NCI-H1694 (cell line): ENCODE data around the gene OR4S2.

Experiments
- DNase-seq: peaks from one replicate; lab custom pipeline; 2025; lab: John Stamatoyannopoulos, UW

OR4S2 gene

GRCh38 chr11:55648027-55648426 lies at the start of gene OR4S2:
OR4S2 (plus strand) TSS chr11:55648327; CDS start chr11:55650904, 2,577 bp downstream.
- no peak for DNase-seq

- DNase-seq: no peak
Measured at GRCh38 chr11:55607545-55607944, 40.6 kb upstream of the OR4S2 start, which contains the start of gene OR4C11. OR4C11 (minus strand) TSS chr11:55607645; CDS start chr11:55604373, 3,272 bp downstream.

- DNase-seq: no peak
Measured at GRCh38 chr11:55624531-55624930, 23.6 kb upstream of the OR4S2 start.

GRCh38 chr11:55634813-55635212 lies 13.3 kb upstream of the OR4S2 start, which contains the start of gene OR4P4:
OR4P4 (plus strand) TSS chr11:55635113.
- DNase-seq: no peak

GRCh38 chr11:55652560-55652959 lies 4.4 kb downstream of the OR4S2 start:
- DNase-seq: no peak

GRCh38 chr11:55655096-55655495 lies 7.0 kb downstream of the OR4S2 start:
- DNase-seq: no peak

GRCh38 chr11:55658031-55658573 lies 10.0 kb downstream of the OR4S2 start:
- DNase-seq: no peak

- DNase-seq: no peak
Measured at GRCh38 chr11:55658608-55659007, 10.5 kb downstream of the OR4S2 start.

GRCh38 chr11:55661901-55662300 lies 13.8 kb downstream of the OR4S2 start, which contains the start of gene OR4C6:
OR4C6 (plus strand) TSS chr11:55662201; CDS start chr11:55665167, 2,966 bp downstream.
- no peak for DNase-seq

GRCh38 chr11:55669376-55669775 lies 21.2 kb downstream of the OR4S2 start:
- no peak for DNase-seq

GRCh38 chr11:55673860-55674259 lies 25.7 kb downstream of the OR4S2 start:
- DNase-seq: no peak

GRCh38 chr11:55697817-55698216 lies 49.7 kb downstream of the OR4S2 start:
- no peak for DNase-seq

- DNase-seq: no peak
Measured at GRCh38 chr11:55701429-55701828, 53.3 kb downstream of the OR4S2 start.
